ENCODE measurements around the gene YPEL2. TPM values are rescaled to one million over a fixed set of nuclear protein-coding genes. Genes with fewer than 3 reads are reported as not detected.

YPEL2 gene
- total RNA-seq, 1 experiment from 2014 or later = 2.9 TPM

DNA sequence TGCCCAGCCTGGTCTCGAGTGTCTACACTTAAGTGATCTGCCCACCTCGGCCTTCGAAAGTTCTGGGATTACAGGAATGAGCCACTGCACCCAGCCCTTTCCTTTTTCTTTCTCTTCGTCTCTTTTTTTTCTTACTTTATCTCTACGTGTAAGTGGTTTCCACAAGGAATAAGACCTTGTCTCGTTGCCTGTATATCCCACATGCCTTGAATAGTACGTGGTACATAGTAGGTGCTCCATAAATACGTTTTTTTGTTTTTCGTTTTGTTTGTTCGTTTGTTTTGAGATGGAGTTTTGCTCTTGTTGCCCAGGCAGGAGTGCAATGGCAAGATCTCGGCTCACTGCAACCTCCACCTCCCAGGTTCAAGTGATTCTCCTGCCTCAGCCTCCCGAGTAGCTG lies 86.0 kb downstream of the YPEL2 start:
- H3K36me3 ChIP-seq (ENCODE audit: control insufficient read depth, insufficient read depth, low read length) = no peaks in the 10 kb centered on the region
- no peaks in the 10 kb centered on the region for H3K27me3 ChIP-seq (replicated peaks; ENCODE audit: control insufficient read depth, insufficient read depth, low read length)
- H3K4me1 ChIP-seq = no peaks in the 10 kb centered on the region
- H3K9me3 Mint-ChIP-seq (ENCODE audit: unreplicated experiment) = no peaks in the 10 kb centered on the region
- BruUV-seq (replicated peaks) = no TSS peak
- no peak for DNase-seq
- TF ChIP-seq, protein P1, sequence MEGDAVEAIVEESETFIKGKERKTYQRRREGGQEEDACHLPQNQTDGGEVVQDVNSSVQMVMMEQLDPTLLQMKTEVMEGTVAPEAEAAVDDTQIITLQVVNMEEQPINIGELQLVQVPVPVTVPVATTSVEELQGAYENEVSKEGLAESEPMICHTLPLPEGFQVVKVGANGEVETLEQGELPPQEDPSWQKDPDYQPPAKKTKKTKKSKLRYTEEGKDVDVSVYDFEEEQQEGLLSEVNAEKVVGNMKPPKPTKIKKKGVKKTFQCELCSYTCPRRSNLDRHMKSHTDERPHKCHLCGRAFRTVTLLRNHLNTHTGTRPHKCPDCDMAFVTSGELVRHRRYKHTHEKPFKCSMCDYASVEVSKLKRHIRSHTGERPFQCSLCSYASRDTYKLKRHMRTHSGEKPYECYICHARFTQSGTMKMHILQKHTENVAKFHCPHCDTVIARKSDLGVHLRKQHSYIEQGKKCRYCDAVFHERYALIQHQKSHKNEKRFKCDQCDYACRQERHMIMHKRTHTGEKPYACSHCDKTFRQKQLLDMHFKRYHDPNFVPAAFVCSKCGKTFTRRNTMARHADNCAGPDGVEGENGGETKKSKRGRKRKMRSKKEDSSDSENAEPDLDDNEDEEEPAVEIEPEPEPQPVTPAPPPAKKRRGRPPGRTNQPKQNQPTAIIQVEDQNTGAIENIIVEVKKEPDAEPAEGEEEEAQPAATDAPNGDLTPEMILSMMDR (IDR thresholded peaks at IDR 0.05; ENCODE audit: insufficient read depth in 1 of 2, low read depth in 1 of 2, low read length in 1 of 2, severe bottlenecking in 1 of 2, unreplicated experiment in 1 of 2) = no peak
- no peak overlapping the region for H3K4me3 ChIP-seq (ENCODE audit: low read depth, low read length)
- CTCF ChIA-PET = no interaction called here
- H3K9me3 ChIP-seq = no peaks in the 10 kb centered on the region
- H3K4me3 Mint-ChIP-seq (ENCODE audit: unreplicated experiment) = no peak overlapping the region
- no peaks in the 10 kb centered on the region for H3K36me3 Mint-ChIP-seq (ENCODE audit: insufficient read depth, unreplicated experiment)
- peaks cover 13% of the 10 kb centered on the region for H3K4me1 Mint-ChIP-seq (ENCODE audit: low read depth, unreplicated experiment)
- intact Hi-C loops (cut with micrococcal nuclease; ENCODE audit: unreplicated experiment) = no loop called here
- POLR2A ChIA-PET = no interaction called here
- H3K27ac Mint-ChIP-seq (ENCODE audit: unreplicated experiment) = no peak overlapping the region
- no peaks in the 10 kb centered on the region for H3K27me3 Mint-ChIP-seq (ENCODE audit: insufficient read depth, unreplicated experiment)

GRCh38 chr17:59418732-59419166 lies 87.3 kb downstream of the YPEL2 start:
- no peaks in the 10 kb centered on the region for H3K27me3 Mint-ChIP-seq (ENCODE audit: insufficient read depth, unreplicated experiment)
- no TSS peak for BruUV-seq (replicated peaks)
- H3K27ac Mint-ChIP-seq (ENCODE audit: unreplicated experiment) = no peak overlapping the region
- no peaks in the 10 kb centered on the region for H3K27me3 ChIP-seq (replicated peaks; ENCODE audit: control insufficient read depth, insufficient read depth, low read length)
- no peaks in the 10 kb centered on the region for H3K36me3 Mint-ChIP-seq (ENCODE audit: insufficient read depth, unreplicated experiment)
- DNase-seq = no peak
- no peaks in the 10 kb centered on the region for H3K36me3 ChIP-seq (ENCODE audit: control insufficient read depth, insufficient read depth, low read length)
- no peak overlapping the region for H3K4me3 Mint-ChIP-seq (ENCODE audit: unreplicated experiment)
- ChIA-PET POLR2A (no interaction called here), CTCF (no interaction called here)
- intact Hi-C loops (cut with micrococcal nuclease; ENCODE audit: unreplicated experiment) = no loop called here
- TF ChIP-seq, protein P1 (IDR thresholded peaks at IDR 0.05; ENCODE audit: insufficient read depth in 1 of 2, low read depth in 1 of 2, low read length in 1 of 2, severe bottlenecking in 1 of 2, unreplicated experiment in 1 of 2) = no peak
- no peak overlapping the region for H3K4me3 ChIP-seq (ENCODE audit: low read depth, low read length)
- H3K9me3 Mint-ChIP-seq (ENCODE audit: unreplicated experiment) = no peaks in the 10 kb centered on the region
- no peaks in the 10 kb centered on the region for H3K4me1 ChIP-seq
- H3K9me3 ChIP-seq = no peaks in the 10 kb centered on the region
- peaks cover 13% of the 10 kb centered on the region for H3K4me1 Mint-ChIP-seq (ENCODE audit: low read depth, unreplicated experiment)

GRCh38 chr17:59420901-59421300 lies 89.4 kb downstream of the YPEL2 start:
- no TSS peak for BruUV-seq (replicated peaks)
- Mint-ChIP-seq H3K9me3 (ENCODE audit: unreplicated experiment) (no peaks in the 10 kb centered on the region), H3K4me3 (ENCODE audit: unreplicated experiment) (no peak overlapping the region), H3K4me1 (ENCODE audit: low read depth, unreplicated experiment) (peaks cover 12% of the 10 kb centered on the region), H3K27me3 (ENCODE audit: insufficient read depth, unreplicated experiment) (no peaks in the 10 kb centered on the region), H3K36me3 (ENCODE audit: insufficient read depth, unreplicated experiment) (no peaks in the 10 kb centered on the region), H3K27ac (ENCODE audit: unreplicated experiment) (no peak overlapping the region)
- intact Hi-C loops (cut with micrococcal nuclease; ENCODE audit: unreplicated experiment) = no loop called here
- CTCF ChIA-PET = no interaction called here
- Histone ChIP-seq H3K4me3 (ENCODE audit: low read depth, low read length) (no peak overlapping the region), H3K36me3 (ENCODE audit: control insufficient read depth, insufficient read depth, low read length) (no peaks in the 10 kb centered on the region), H3K9me3 (no peaks in the 10 kb centered on the region), H3K27me3 (replicated peaks; ENCODE audit: control insufficient read depth, insufficient read depth, low read length) (no peaks in the 10 kb centered on the region), H3K4me1 (no peaks in the 10 kb centered on the region)
- DNase-seq = no peak
- POLR2A ChIA-PET = no interaction called here
- TF ChIP-seq, protein P1 (IDR thresholded peaks at IDR 0.05; ENCODE audit: insufficient read depth in 1 of 2, low read depth in 1 of 2, low read length in 1 of 2, severe bottlenecking in 1 of 2, unreplicated experiment in 1 of 2) = no peak

Measured in Caco-2 (cell line).